ENCODE data around the gene SLC38A2.

Gene SLC38A2

GRCh38 chr12:46360908-46361666 lies 11.5 kb downstream of the SLC38A2 start:
- peaks cover 36% of the 10 kb centered on the region for H3K4me1 ChIP-seq (ENCODE audit: control insufficient read depth, insufficient read depth, low read length, unreplicated experiment)
- peaks cover 23% of the 10 kb centered on the region for H3K79me2 ChIP-seq (ENCODE audit: control insufficient read depth, insufficient read depth, low read length, unreplicated experiment)
- H3K4me3 ChIP-seq (ENCODE audit: low read depth, low read length), result 0 out of 2 replicates have a peak overlapping the region, but pooled peaks have one; percentile 20
- H3K27ac ChIP-seq (ENCODE audit: low read depth, low read length), result peak overlapping the region; percentile 85
- H2AFZ ChIP-seq (ENCODE audit: low read length, unreplicated experiment), result no peak overlapping the region
- no peaks in the 10 kb centered on the region for H3K27me3 ChIP-seq (ENCODE audit: insufficient read depth, low read length)
- peaks cover 70% of the 10 kb centered on the region for H3K36me3 ChIP-seq (ENCODE audit: insufficient read depth, low read length)

- Histone ChIP-seq H3K79me2 (ENCODE audit: control insufficient read depth, insufficient read depth, low read length, unreplicated experiment) (peaks cover 15% of the 10 kb centered on the region), H3K27me3 (ENCODE audit: insufficient read depth, low read length) (no peaks in the 10 kb centered on the region), H3K4me1 (ENCODE audit: control insufficient read depth, insufficient read depth, low read length, unreplicated experiment) (peaks cover 29% of the 10 kb centered on the region), H3K36me3 (ENCODE audit: insufficient read depth, low read length) (peaks cover 63% of the 10 kb centered on the region), H3K4me3 (ENCODE audit: low read depth, low read length) (no peak overlapping the region), H2AFZ (ENCODE audit: low read length, unreplicated experiment) (no peak overlapping the region), H3K27ac (ENCODE audit: low read depth, low read length) (peak overlapping the region; percentile 85)
Measured at GRCh38 chr12:46360370-46360769, 12.2 kb downstream of the SLC38A2 start.

- H3K36me3 ChIP-seq (ENCODE audit: insufficient read depth, low read length), result peaks cover 57% of the 10 kb centered on the region
Measured at GRCh38 chr12:46359667-46360280, 12.8 kb downstream of the SLC38A2 start.

GRCh38 chr12:46358791-46359666 lies 13.5 kb downstream of the SLC38A2 start:
- H2AFZ ChIP-seq (ENCODE audit: low read length, unreplicated experiment), result no peak overlapping the region
- peaks cover 51% of the 10 kb centered on the region for H3K36me3 ChIP-seq (ENCODE audit: insufficient read depth, low read length)
- H3K27ac ChIP-seq (ENCODE audit: low read depth, low read length), result peak overlapping the region; percentile 85; the same call in 1 of the 2 replicates
- H3K4me3 ChIP-seq (ENCODE audit: low read depth, low read length), result no peak overlapping the region
- H3K79me2 ChIP-seq (ENCODE audit: control insufficient read depth, insufficient read depth, low read length, unreplicated experiment), result peaks cover 6% of the 10 kb centered on the region
- H3K27me3 ChIP-seq (ENCODE audit: insufficient read depth, low read length), result no peaks in the 10 kb centered on the region
- peaks cover 17% of the 10 kb centered on the region for H3K4me1 ChIP-seq (ENCODE audit: control insufficient read depth, insufficient read depth, low read length, unreplicated experiment)

More at GRCh38 chr12:46359667-46360280, 12.8 kb downstream of the SLC38A2 start:
- Histone ChIP-seq H3K79me2 (ENCODE audit: control insufficient read depth, insufficient read depth, low read length, unreplicated experiment) (peaks cover 10% of the 10 kb centered on the region), H3K4me3 (ENCODE audit: low read depth, low read length) (no peak overlapping the region), H3K27me3 (ENCODE audit: insufficient read depth, low read length) (no peaks in the 10 kb centered on the region), H3K4me1 (ENCODE audit: control insufficient read depth, insufficient read depth, low read length, unreplicated experiment) (peaks cover 23% of the 10 kb centered on the region), H3K27ac (ENCODE audit: low read depth, low read length) (peak overlapping the region; percentile 85), H2AFZ (ENCODE audit: low read length, unreplicated experiment) (no peak overlapping the region)

- Histone ChIP-seq H3K79me2 (ENCODE audit: control insufficient read depth, insufficient read depth, low read length, unreplicated experiment) (no peaks in the 10 kb centered on the region), H3K27ac (ENCODE audit: low read depth, low read length) (peak overlapping the region; percentile 20), H3K4me1 (ENCODE audit: control insufficient read depth, insufficient read depth, low read length, unreplicated experiment) (peaks cover 10% of the 10 kb centered on the region), H3K27me3 (ENCODE audit: insufficient read depth, low read length) (no peaks in the 10 kb centered on the region), H2AFZ (ENCODE audit: low read length, unreplicated experiment) (no peak overlapping the region), H3K36me3 (ENCODE audit: insufficient read depth, low read length) (peaks cover 43% of the 10 kb centered on the region), H3K4me3 (ENCODE audit: low read depth, low read length) (no peak overlapping the region)
Measured at GRCh38 chr12:46358325-46358700, 14.3 kb downstream of the SLC38A2 start.

- peaks cover 7% of the 10 kb centered on the region for H3K4me1 ChIP-seq (ENCODE audit: control insufficient read depth, insufficient read depth, low read length, unreplicated experiment)
- peak overlapping the region; percentile 20 for H3K27ac ChIP-seq (ENCODE audit: low read depth, low read length)
- H3K27me3 ChIP-seq (ENCODE audit: insufficient read depth, low read length), result no peaks in the 10 kb centered on the region
- H2AFZ ChIP-seq (ENCODE audit: low read length, unreplicated experiment), result no peak overlapping the region
- H3K4me3 ChIP-seq (ENCODE audit: low read depth, low read length), result no peak overlapping the region
- H3K36me3 ChIP-seq (ENCODE audit: insufficient read depth, low read length), result peaks cover 37% of the 10 kb centered on the region
- no peaks in the 10 kb centered on the region for H3K79me2 ChIP-seq (ENCODE audit: control insufficient read depth, insufficient read depth, low read length, unreplicated experiment)
Measured at GRCh38 chr12:46357438-46358324, 14.9 kb downstream of the SLC38A2 start.

GRCh38 chr12:46356655-46357437 lies 15.7 kb downstream of the SLC38A2 start:
- Histone ChIP-seq H2AFZ (ENCODE audit: low read length, unreplicated experiment) (no peak overlapping the region), H3K27me3 (ENCODE audit: insufficient read depth, low read length) (no peaks in the 10 kb centered on the region), H3K27ac (ENCODE audit: low read depth, low read length) (peak overlapping the region; percentile 20), H3K4me3 (ENCODE audit: low read depth, low read length) (no peak overlapping the region), H3K4me1 (ENCODE audit: control insufficient read depth, insufficient read depth, low read length, unreplicated experiment) (peaks cover 7% of the 10 kb centered on the region), H3K36me3 (ENCODE audit: insufficient read depth, low read length) (peaks cover 29% of the 10 kb centered on the region), H3K79me2 (ENCODE audit: control insufficient read depth, insufficient read depth, low read length, unreplicated experiment) (no peaks in the 10 kb centered on the region)

- Histone ChIP-seq H3K36me3 (ENCODE audit: insufficient read depth, low read length) (peaks cover 8% of the 10 kb centered on the region), H3K79me2 (ENCODE audit: control insufficient read depth, insufficient read depth, low read length, unreplicated experiment) (no peaks in the 10 kb centered on the region), H3K27me3 (ENCODE audit: insufficient read depth, low read length) (no peaks in the 10 kb centered on the region), H3K4me1 (ENCODE audit: control insufficient read depth, insufficient read depth, low read length, unreplicated experiment) (peaks cover 3% of the 10 kb centered on the region), H3K27ac (ENCODE audit: low read depth, low read length) (no peak overlapping the region), H3K4me3 (ENCODE audit: low read depth, low read length) (no peak overlapping the region), H2AFZ (ENCODE audit: low read length, unreplicated experiment) (no peak overlapping the region)
Measured at GRCh38 chr12:46354802-46355199, 17.8 kb downstream of the SLC38A2 start.

GRCh38 chr12:46354111-46354801 lies 18.3 kb downstream of the SLC38A2 start:
- Histone ChIP-seq H3K36me3 (ENCODE audit: insufficient read depth, low read length) (peaks cover 3% of the 10 kb centered on the region), H3K27me3 (ENCODE audit: insufficient read depth, low read length) (no peaks in the 10 kb centered on the region), H3K27ac (ENCODE audit: low read depth, low read length) (no peak overlapping the region), H2AFZ (ENCODE audit: low read length, unreplicated experiment) (no peak overlapping the region), H3K4me3 (ENCODE audit: low read depth, low read length) (no peak overlapping the region), H3K79me2 (ENCODE audit: control insufficient read depth, insufficient read depth, low read length, unreplicated experiment) (no peaks in the 10 kb centered on the region), H3K4me1 (ENCODE audit: control insufficient read depth, insufficient read depth, low read length, unreplicated experiment) (no peaks in the 10 kb centered on the region)
